HCT116 (cell line): Measurements from ENCODE around the gene RSPH4A. TPM values are rescaled to one million over a fixed set of nuclear protein-coding genes. Genes with fewer than 3 reads are reported as not detected.

ENCODE experiments used
- ATAC-seq: fragments of 200-7000 bp; cut with Tn5 transposase; 2 replicates; pipeline ENCODE4 v1.9.1; 2020; ENCODE audit warnings: mild to moderate bottlenecking, moderate library complexity
- BruUV-seq: library from RNA; stranded (reverse); fragments of 400-500 nt; replicated peaks from 2 replicates; lab custom pipeline; 2021; lab: Mats Ljungman, UMichigan
- CTCF ChIA-PET: fragments of 300-600 bp; sonication (Branson Sonifier 250); formaldehyde crosslinking; loops from one replicate; lab custom pipeline; 2021; ENCODE audit warnings: antibody characterized with exemption; lab: Charles Lee
- POLR2A ChIA-PET: fragments of 300-600, 350-600 bp; sonication (Branson Sonifier 250); formaldehyde crosslinking; loops from one replicate; lab custom pipeline; 2021; ENCODE audit warnings: antibody characterized with exemption; lab: Charles Lee
- RAD21 ChIA-PET, 2 experiments: fragments of 300-600 bp; sonication (Branson Sonifier 250); formaldehyde crosslinking; loops; one replicate each; lab custom pipeline; 2023; ENCODE audit warnings: low total read pairs in 2 of 2; ENCODE audit not compliant: uncharacterized antibody in 2 of 2, unreplicated experiment in 2 of 2, low non-redundant PET in 1 of 2; lab: Charles Lee
- DNase-seq: peaks from one replicate; pipeline ENCODE4 v3.0.0-alpha.2; 2010; ENCODE audit warnings: low read depth, low spot score
- H2AFZ ChIP-seq: fragments of 200-600 bp; shearing (Covaris generic), sonication (generic); 2 replicates; pipeline ENCODE4 v1.6.1; 2017; ENCODE audit warnings: low read depth, mixed run types, mixed read lengths, antibody characterized with exemption, low read length; ENCODE audit not compliant: poor library complexity, severe bottlenecking
- H3K27ac ChIP-seq: 2 replicates; pipeline ENCODE4 v1.5.1; 2012; ENCODE audit warnings: low read depth, low read length
- H3K27me3 ChIP-seq: fragments of 200-600 bp; sonication (generic); 2 replicates; pipeline ENCODE4 v1.6.1; 2016; ENCODE audit warnings: mixed run types, low read length, mixed read lengths; ENCODE audit not compliant: insufficient read depth
- H3K36me3 ChIP-seq, 2 experiments: fragments of 200-500 bp in 1 of 2; fragments of 200-600 bp in 1 of 2; sonication (Bioruptor generic) in 1 of 2; sonication (generic) in 1 of 2; 2 replicates each; pipeline versions ENCODE4 v1.5.1 to v1.6.1; 2014 to 2016; ENCODE audit warnings: low read length in 2 of 2, inconsistent platforms in 1 of 2, mixed read lengths in 1 of 2, mixed run types in 1 of 2; ENCODE audit not compliant: insufficient read depth in 2 of 2, control insufficient read depth in 1 of 2
- H3K4me1 ChIP-seq, 2 experiments: fragments of 200-600 bp in 1 of 2; sonication (generic) in 1 of 2; 2 replicates each; pipeline versions ENCODE4 v1.5.1 to v1.6.1; 2012 to 2017; ENCODE audit warnings: low read length in 2 of 2, inconsistent platforms in 1 of 2, mild to moderate bottlenecking in 1 of 2, mixed read lengths in 1 of 2, mixed run types in 1 of 2, moderate library complexity in 1 of 2; ENCODE audit not compliant: insufficient read depth in 2 of 2, control insufficient read depth in 1 of 2
- H3K4me2 ChIP-seq: fragments of 200-600 bp; sonication (generic); 2 replicates; pipeline ENCODE4 v1.6.1; 2017; ENCODE audit warnings: mixed run types, low read length, mixed read lengths
- H3K4me3 ChIP-seq, 2 experiments: fragments of 200-600 bp in 1 of 2; sonication (generic) in 1 of 2; replicated peaks in 1 of 2; 2 replicates each; pipeline ENCODE4 v1.5.1; 2011 to 2016; ENCODE audit warnings: low read length in 2 of 2, control low read depth in 1 of 2, low read depth in 1 of 2, mild to moderate bottlenecking in 1 of 2, mixed read lengths in 1 of 2, mixed run types in 1 of 2
- H3K79me2 ChIP-seq: fragments of 200-600 bp; sonication (generic); 2 replicates; pipeline ENCODE4 v1.6.1; 2017; ENCODE audit warnings: mild to moderate bottlenecking, mixed run types, low read length, moderate library complexity, mixed read lengths; ENCODE audit not compliant: insufficient read depth
- H3K9ac ChIP-seq: fragments of 200-600 bp; sonication (generic); 2 replicates; pipeline ENCODE4 v1.6.1; 2016; ENCODE audit warnings: low read length, mixed read lengths
- H3K9me2 ChIP-seq: fragments of 200-600 bp; sonication (generic), shearing (Covaris generic); 2 replicates; pipeline ENCODE4 v1.6.1; 2017; ENCODE audit warnings: mixed run types, mild to moderate bottlenecking, moderate library complexity; ENCODE audit not compliant: insufficient read depth
- H3K9me3 ChIP-seq, 2 experiments: fragments of 200-500 bp in 1 of 2; fragments of 200-600 bp in 1 of 2; sonication (Bioruptor generic) in 1 of 2; sonication (generic) in 1 of 2; 2 replicates each; pipeline ENCODE4 v1.6.1; 2014 to 2017; ENCODE audit warnings: low read length in 2 of 2, mixed read lengths in 2 of 2, inconsistent platforms in 1 of 2, low read depth in 1 of 2, mild to moderate bottlenecking in 1 of 2, mixed run types in 1 of 2, moderate library complexity in 1 of 2; ENCODE audit not compliant: control insufficient read depth in 1 of 2, insufficient read depth in 1 of 2
- H4K20me1 ChIP-seq: fragments of 200-600 bp; sonication (generic), shearing (Covaris generic); 2 replicates; pipeline ENCODE4 v1.6.1; 2017; ENCODE audit warnings: mixed run types, mild to moderate bottlenecking, moderate library complexity; ENCODE audit not compliant: insufficient read depth
- CBX3 ChIP-seq: IDR thresholded peaks from 2 replicates; pipeline ENCODE4 v1.6.1; 2012; ENCODE audit warnings: low read depth
- CEBPB ChIP-seq: IDR thresholded peaks from 2 replicates; pipeline ENCODE4 v1.6.1; 2012; ENCODE audit warnings: low read depth
- EGR1 ChIP-seq: IDR thresholded peaks from 2 replicates; pipeline ENCODE4 v1.6.1; 2012; ENCODE audit warnings: low read depth
- ELF1 ChIP-seq: IDR thresholded peaks from 2 replicates; pipeline ENCODE4 v1.6.1; 2012; ENCODE audit warnings: low read depth, borderline replicate concordance
- EZH2 ChIP-seq: fragments of 200-600 bp; sonication (generic); IDR thresholded peaks from 2 replicates; pipeline ENCODE4 v1.6.1; 2017; ENCODE audit warnings: antibody characterized with exemption, mixed run types
- EZH2phosphoT487 ChIP-seq: fragments of 200-600 bp; IDR thresholded peaks from 2 replicates; pipeline ENCODE4 v1.6.1; 2018; ENCODE audit warnings: antibody characterized with exemption, borderline replicate concordance
- POLR2A ChIP-seq: IDR thresholded peaks from 2 replicates; pipeline ENCODE4 v1.7.0; 2011; ENCODE audit warnings: borderline replicate concordance; ENCODE audit not compliant: insufficient read depth, insufficient read length; ENCODE audit errors: extremely low read depth
- POLR2AphosphoS5 ChIP-seq: IDR thresholded peaks from 2 replicates; pipeline ENCODE4 v1.6.1; 2011; ENCODE audit warnings: mild to moderate bottlenecking, low read depth, low read length, moderate library complexity
- SIN3A ChIP-seq: IDR thresholded peaks from 2 replicates; pipeline ENCODE4 v1.6.1; 2012; ENCODE audit warnings: low read depth
- SRF ChIP-seq: IDR thresholded peaks from 2 replicates; pipeline ENCODE4 v1.6.1; 2012; ENCODE audit warnings: low read depth
- TCF7L2 ChIP-seq: IDR thresholded peaks from 2 replicates; pipeline ENCODE4 v1.7.0; 2011; ENCODE audit warnings: borderline replicate concordance, inconsistent platforms; ENCODE audit not compliant: insufficient read depth, insufficient read length; ENCODE audit errors: extremely low read depth
- YY1 ChIP-seq: IDR thresholded peaks from 2 replicates; pipeline ENCODE4 v1.6.1; 2011; ENCODE audit warnings: low read length, low read depth, moderate library complexity, mild to moderate bottlenecking; ENCODE audit not compliant: insufficient replicate concordance; ENCODE audit errors: extremely low read depth
- ZFX ChIP-seq: fragments of 450-650 bp; IDR thresholded peaks from 2 replicates; pipeline ENCODE4 v1.6.1; 2017
- ZNF274 ChIP-seq: fragments of 200-500 bp; sonication (Bioruptor generic); IDR thresholded peaks from 2 replicates; pipeline ENCODE4 v1.6.1; 2014; ENCODE audit warnings: mild to moderate bottlenecking, low read depth, low read length, inconsistent platforms
- intact Hi-C: fragments of 100-400 bp; cut with micrococcal nuclease; formaldehyde crosslinking; loops from 2 replicates; pipeline ENCODE4 v1.10.0; 2022
- total RNA-seq: library from RNA; stranded (reverse); gene quantifications from one replicate; pipeline ENCODE4 v1.2.1, GENCODE V29; 2021; ENCODE audit not compliant: unreplicated experiment
- TF ChIP-seq, protein P1 (sequence below): IDR thresholded peaks from 2 replicates; pipeline ENCODE4 v1.6.1; 2012
- TF ChIP-seq, protein P2 (sequence below): IDR thresholded peaks from 2 replicates; pipeline ENCODE4 v1.6.1; 2011; ENCODE audit warnings: mild to moderate bottlenecking, low read length, moderate library complexity; ENCODE audit not compliant: insufficient replicate concordance; ENCODE audit errors: extremely low read depth
- TF ChIP-seq, protein P3 (sequence below): IDR thresholded peaks from 2 replicates; pipeline ENCODE4 v1.6.1; 2012; ENCODE audit warnings: low read depth
- TF ChIP-seq, protein P4 (sequence below): IDR thresholded peaks from 2 replicates; pipeline ENCODE4 v1.6.1; 2012
- TF ChIP-seq, protein P5 (sequence below), 3 experiments: fragments of 200-600 bp in 1 of 3; sonication (generic) in 1 of 3; IDR thresholded peaks in 2 of 3; conservative IDR thresholded peaks in 1 of 3; 2 replicates each; pipeline ENCODE4 v1.5.1; 2012 to 2017; ENCODE audit warnings: low read depth in 2 of 3, low read length in 2 of 3, antibody characterized with exemption in 1 of 3, borderline replicate concordance in 1 of 3, control low read depth in 1 of 3, mild to moderate bottlenecking in 1 of 3, mixed read lengths in 1 of 3, mixed run types in 1 of 3, moderate library complexity in 1 of 3; ENCODE audit not compliant: insufficient read depth in 1 of 3

The RSPH4A gene
- total RNA-seq, 1 experiment from 2014 or later, result 0.27 TPM

DNA sequence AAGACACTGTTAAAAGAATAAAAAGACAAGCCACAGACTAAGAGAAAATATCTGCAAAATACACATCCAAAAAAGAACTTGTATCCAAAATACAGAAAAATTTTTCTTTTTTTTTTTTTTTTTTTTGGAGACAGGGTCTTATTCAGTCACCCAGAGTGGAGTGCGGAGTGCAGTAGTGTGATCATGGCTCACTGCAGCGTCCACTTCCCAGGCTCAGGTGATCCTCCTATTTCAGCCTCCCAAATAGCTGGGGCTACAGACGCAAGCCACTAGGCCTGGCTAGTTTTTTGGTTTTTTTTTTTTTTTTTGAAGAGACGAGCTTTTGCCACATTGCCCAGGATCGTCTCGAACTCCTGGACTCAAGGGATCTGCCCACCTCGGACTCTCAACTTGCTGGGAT is 49.2 kb downstream of the RSPH4A start:
- no peaks in the 10 kb centered on the region for H3K27me3 ChIP-seq
- no peak overlapping the region for H3K4me3 ChIP-seq
- no peaks in the 10 kb centered on the region for H3K36me3 ChIP-seq
- ChIA-PET POLR2A (no interaction called here), RAD21 (no interaction called here)
- intact Hi-C loops, result no loop called here
- ATAC-seq (no peak), DNase-seq (no peak)
- H2AFZ ChIP-seq, result no peak overlapping the region
- H4K20me1 ChIP-seq, result no peaks in the 10 kb centered on the region
- peaks cover 80% of the 10 kb centered on the region for H3K79me2 ChIP-seq
- H3K9ac ChIP-seq, result no peak overlapping the region
- no peaks in the 10 kb centered on the region for H3K9me3 ChIP-seq
- peaks cover 0 to 8% of the 10 kb centered on the region in 2 experiments; a peak in 2 of 4 replicates for H3K4me1 ChIP-seq
- no peaks in the 10 kb centered on the region for H3K9me2 ChIP-seq
- no peak overlapping the region for H3K4me2 ChIP-seq
- no peak overlapping the region for H3K27ac ChIP-seq
- BruUV-seq, result no TSS peak
- TF ChIP-seq POLR2AphosphoS5 (no peak), ZFX (no peak), EZH2 (no peak), POLR2A (no peak), EZH2phosphoT487 (no peak), SRF (no peak), CBX3 (no peak), CEBPB (no peak), SIN3A (no peak), EGR1 (no peak), TCF7L2 (no peak), ZNF274 (no peak), ELF1 (no peak), YY1 (no peak)
- TF ChIP-seq, protein P1, sequence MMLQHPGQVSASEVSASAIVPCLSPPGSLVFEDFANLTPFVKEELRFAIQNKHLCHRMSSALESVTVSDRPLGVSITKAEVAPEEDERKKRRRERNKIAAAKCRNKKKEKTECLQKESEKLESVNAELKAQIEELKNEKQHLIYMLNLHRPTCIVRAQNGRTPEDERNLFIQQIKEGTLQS, result no peak
- TF ChIP-seq, protein P2, sequence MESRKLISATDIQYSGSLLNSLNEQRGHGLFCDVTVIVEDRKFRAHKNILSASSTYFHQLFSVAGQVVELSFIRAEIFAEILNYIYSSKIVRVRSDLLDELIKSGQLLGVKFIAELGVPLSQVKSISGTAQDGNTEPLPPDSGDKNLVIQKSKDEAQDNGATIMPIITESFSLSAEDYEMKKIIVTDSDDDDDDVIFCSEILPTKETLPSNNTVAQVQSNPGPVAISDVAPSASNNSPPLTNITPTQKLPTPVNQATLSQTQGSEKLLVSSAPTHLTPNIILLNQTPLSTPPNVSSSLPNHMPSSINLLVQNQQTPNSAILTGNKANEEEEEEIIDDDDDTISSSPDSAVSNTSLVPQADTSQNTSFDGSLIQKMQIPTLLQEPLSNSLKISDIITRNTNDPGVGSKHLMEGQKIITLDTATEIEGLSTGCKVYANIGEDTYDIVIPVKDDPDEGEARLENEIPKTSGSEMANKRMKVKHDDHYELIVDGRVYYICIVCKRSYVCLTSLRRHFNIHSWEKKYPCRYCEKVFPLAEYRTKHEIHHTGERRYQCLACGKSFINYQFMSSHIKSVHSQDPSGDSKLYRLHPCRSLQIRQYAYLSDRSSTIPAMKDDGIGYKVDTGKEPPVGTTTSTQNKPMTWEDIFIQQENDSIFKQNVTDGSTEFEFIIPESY, result no peak
- TF ChIP-seq, protein P3, sequence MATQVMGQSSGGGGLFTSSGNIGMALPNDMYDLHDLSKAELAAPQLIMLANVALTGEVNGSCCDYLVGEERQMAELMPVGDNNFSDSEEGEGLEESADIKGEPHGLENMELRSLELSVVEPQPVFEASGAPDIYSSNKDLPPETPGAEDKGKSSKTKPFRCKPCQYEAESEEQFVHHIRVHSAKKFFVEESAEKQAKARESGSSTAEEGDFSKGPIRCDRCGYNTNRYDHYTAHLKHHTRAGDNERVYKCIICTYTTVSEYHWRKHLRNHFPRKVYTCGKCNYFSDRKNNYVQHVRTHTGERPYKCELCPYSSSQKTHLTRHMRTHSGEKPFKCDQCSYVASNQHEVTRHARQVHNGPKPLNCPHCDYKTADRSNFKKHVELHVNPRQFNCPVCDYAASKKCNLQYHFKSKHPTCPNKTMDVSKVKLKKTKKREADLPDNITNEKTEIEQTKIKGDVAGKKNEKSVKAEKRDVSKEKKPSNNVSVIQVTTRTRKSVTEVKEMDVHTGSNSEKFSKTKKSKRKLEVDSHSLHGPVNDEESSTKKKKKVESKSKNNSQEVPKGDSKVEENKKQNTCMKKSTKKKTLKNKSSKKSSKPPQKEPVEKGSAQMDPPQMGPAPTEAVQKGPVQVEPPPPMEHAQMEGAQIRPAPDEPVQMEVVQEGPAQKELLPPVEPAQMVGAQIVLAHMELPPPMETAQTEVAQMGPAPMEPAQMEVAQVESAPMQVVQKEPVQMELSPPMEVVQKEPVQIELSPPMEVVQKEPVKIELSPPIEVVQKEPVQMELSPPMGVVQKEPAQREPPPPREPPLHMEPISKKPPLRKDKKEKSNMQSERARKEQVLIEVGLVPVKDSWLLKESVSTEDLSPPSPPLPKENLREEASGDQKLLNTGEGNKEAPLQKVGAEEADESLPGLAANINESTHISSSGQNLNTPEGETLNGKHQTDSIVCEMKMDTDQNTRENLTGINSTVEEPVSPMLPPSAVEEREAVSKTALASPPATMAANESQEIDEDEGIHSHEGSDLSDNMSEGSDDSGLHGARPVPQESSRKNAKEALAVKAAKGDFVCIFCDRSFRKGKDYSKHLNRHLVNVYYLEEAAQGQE, result no peak
- TF ChIP-seq, protein P4, sequence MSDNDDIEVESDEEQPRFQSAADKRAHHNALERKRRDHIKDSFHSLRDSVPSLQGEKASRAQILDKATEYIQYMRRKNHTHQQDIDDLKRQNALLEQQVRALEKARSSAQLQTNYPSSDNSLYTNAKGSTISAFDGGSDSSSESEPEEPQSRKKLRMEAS, result no peak
- TF ChIP-seq, protein P5, sequence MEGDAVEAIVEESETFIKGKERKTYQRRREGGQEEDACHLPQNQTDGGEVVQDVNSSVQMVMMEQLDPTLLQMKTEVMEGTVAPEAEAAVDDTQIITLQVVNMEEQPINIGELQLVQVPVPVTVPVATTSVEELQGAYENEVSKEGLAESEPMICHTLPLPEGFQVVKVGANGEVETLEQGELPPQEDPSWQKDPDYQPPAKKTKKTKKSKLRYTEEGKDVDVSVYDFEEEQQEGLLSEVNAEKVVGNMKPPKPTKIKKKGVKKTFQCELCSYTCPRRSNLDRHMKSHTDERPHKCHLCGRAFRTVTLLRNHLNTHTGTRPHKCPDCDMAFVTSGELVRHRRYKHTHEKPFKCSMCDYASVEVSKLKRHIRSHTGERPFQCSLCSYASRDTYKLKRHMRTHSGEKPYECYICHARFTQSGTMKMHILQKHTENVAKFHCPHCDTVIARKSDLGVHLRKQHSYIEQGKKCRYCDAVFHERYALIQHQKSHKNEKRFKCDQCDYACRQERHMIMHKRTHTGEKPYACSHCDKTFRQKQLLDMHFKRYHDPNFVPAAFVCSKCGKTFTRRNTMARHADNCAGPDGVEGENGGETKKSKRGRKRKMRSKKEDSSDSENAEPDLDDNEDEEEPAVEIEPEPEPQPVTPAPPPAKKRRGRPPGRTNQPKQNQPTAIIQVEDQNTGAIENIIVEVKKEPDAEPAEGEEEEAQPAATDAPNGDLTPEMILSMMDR (IDR thresholded peaks at IDR 0.05 in 2 of 3, conservative IDR thresholded peaks at IDR 0.05 in 1 of 3; ENCODE audit: borderline replicate concordance in 1 of 3, insufficient read depth in 1 of 3, low read depth in 2 of 3, low read length in 2 of 3), result no peak
- TF ChIP-seq, all 23 proteins: peak for 0
- CTCF ChIA-PET, result interaction anchor here (2.1 kb wide), 1 partner anchor 397 kb away, joined by 5 read pairs; no protein-coding TSS in a partner anchor
